HCT116 (cell line): ENCODE data around the gene EIF3K. TPM values are rescaled to one million over a fixed set of nuclear protein-coding genes. Genes with fewer than 3 reads are reported as not detected.
"Not testable (repeated sequence)": the region's sequence is repeated elsewhere in the genome, so short reads cannot be mapped to it uniquely, and the experiment has no call there.

Source experiments
- ATAC-seq: fragments of 200-7000 bp; cut with Tn5 transposase; 2 replicates; pipeline ENCODE4 v1.9.1; 2020; ENCODE audit warnings: mild to moderate bottlenecking, moderate library complexity
- BruUV-seq: library from RNA; stranded (reverse); fragments of 400-500 nt; replicated peaks from 2 replicates; lab custom pipeline; 2021; lab: Mats Ljungman, UMichigan
- CTCF ChIA-PET: fragments of 300-600 bp; sonication (Branson Sonifier 250); formaldehyde crosslinking; loops from one replicate; lab custom pipeline; 2021; ENCODE audit warnings: antibody characterized with exemption; lab: Charles Lee
- POLR2A ChIA-PET: fragments of 300-600, 350-600 bp; sonication (Branson Sonifier 250); formaldehyde crosslinking; loops from one replicate; lab custom pipeline; 2021; ENCODE audit warnings: antibody characterized with exemption; lab: Charles Lee
- RAD21 ChIA-PET, 2 experiments: fragments of 300-600 bp; sonication (Branson Sonifier 250); formaldehyde crosslinking; loops; one replicate each; lab custom pipeline; 2023; ENCODE audit warnings: low total read pairs in 2 of 2; ENCODE audit not compliant: uncharacterized antibody in 2 of 2, unreplicated experiment in 2 of 2, low non-redundant PET in 1 of 2; lab: Charles Lee
- DNase-seq: peaks from one replicate; pipeline ENCODE4 v3.0.0-alpha.2; 2010; ENCODE audit warnings: low read depth, low spot score
- H2AFZ ChIP-seq: fragments of 200-600 bp; shearing (Covaris generic), sonication (generic); 2 replicates; pipeline ENCODE4 v1.6.1; 2017; ENCODE audit warnings: low read depth, mixed run types, mixed read lengths, antibody characterized with exemption, low read length; ENCODE audit not compliant: poor library complexity, severe bottlenecking
- H3K27ac ChIP-seq: 2 replicates; pipeline ENCODE4 v1.5.1; 2012; ENCODE audit warnings: low read depth, low read length
- H3K27me3 ChIP-seq: fragments of 200-600 bp; sonication (generic); 2 replicates; pipeline ENCODE4 v1.6.1; 2016; ENCODE audit warnings: mixed run types, low read length, mixed read lengths; ENCODE audit not compliant: insufficient read depth
- H3K36me3 ChIP-seq, 2 experiments: fragments of 200-500 bp in 1 of 2; fragments of 200-600 bp in 1 of 2; sonication (Bioruptor generic) in 1 of 2; sonication (generic) in 1 of 2; 2 replicates each; pipeline versions ENCODE4 v1.5.1 to v1.6.1; 2014 to 2016; ENCODE audit warnings: low read length in 2 of 2, inconsistent platforms in 1 of 2, mixed read lengths in 1 of 2, mixed run types in 1 of 2; ENCODE audit not compliant: insufficient read depth in 2 of 2, control insufficient read depth in 1 of 2
- H3K4me1 ChIP-seq, 2 experiments: fragments of 200-600 bp in 1 of 2; sonication (generic) in 1 of 2; 2 replicates each; pipeline versions ENCODE4 v1.5.1 to v1.6.1; 2012 to 2017; ENCODE audit warnings: low read length in 2 of 2, inconsistent platforms in 1 of 2, mild to moderate bottlenecking in 1 of 2, mixed read lengths in 1 of 2, mixed run types in 1 of 2, moderate library complexity in 1 of 2; ENCODE audit not compliant: insufficient read depth in 2 of 2, control insufficient read depth in 1 of 2
- H3K4me2 ChIP-seq: fragments of 200-600 bp; sonication (generic); 2 replicates; pipeline ENCODE4 v1.6.1; 2017; ENCODE audit warnings: mixed run types, low read length, mixed read lengths
- H3K4me3 ChIP-seq, 2 experiments: fragments of 200-600 bp in 1 of 2; sonication (generic) in 1 of 2; replicated peaks in 1 of 2; 2 replicates each; pipeline ENCODE4 v1.5.1; 2011 to 2016; ENCODE audit warnings: low read length in 2 of 2, control low read depth in 1 of 2, low read depth in 1 of 2, mild to moderate bottlenecking in 1 of 2, mixed read lengths in 1 of 2, mixed run types in 1 of 2
- H3K79me2 ChIP-seq: fragments of 200-600 bp; sonication (generic); 2 replicates; pipeline ENCODE4 v1.6.1; 2017; ENCODE audit warnings: mild to moderate bottlenecking, mixed run types, low read length, moderate library complexity, mixed read lengths; ENCODE audit not compliant: insufficient read depth
- H3K9ac ChIP-seq: fragments of 200-600 bp; sonication (generic); 2 replicates; pipeline ENCODE4 v1.6.1; 2016; ENCODE audit warnings: low read length, mixed read lengths
- H3K9me2 ChIP-seq: fragments of 200-600 bp; sonication (generic), shearing (Covaris generic); 2 replicates; pipeline ENCODE4 v1.6.1; 2017; ENCODE audit warnings: mixed run types, mild to moderate bottlenecking, moderate library complexity; ENCODE audit not compliant: insufficient read depth
- H3K9me3 ChIP-seq, 2 experiments: fragments of 200-500 bp in 1 of 2; fragments of 200-600 bp in 1 of 2; sonication (Bioruptor generic) in 1 of 2; sonication (generic) in 1 of 2; 2 replicates each; pipeline ENCODE4 v1.6.1; 2014 to 2017; ENCODE audit warnings: low read length in 2 of 2, mixed read lengths in 2 of 2, inconsistent platforms in 1 of 2, low read depth in 1 of 2, mild to moderate bottlenecking in 1 of 2, mixed run types in 1 of 2, moderate library complexity in 1 of 2; ENCODE audit not compliant: control insufficient read depth in 1 of 2, insufficient read depth in 1 of 2
- H4K20me1 ChIP-seq: fragments of 200-600 bp; sonication (generic), shearing (Covaris generic); 2 replicates; pipeline ENCODE4 v1.6.1; 2017; ENCODE audit warnings: mixed run types, mild to moderate bottlenecking, moderate library complexity; ENCODE audit not compliant: insufficient read depth
- CBX3 ChIP-seq: IDR thresholded peaks from 2 replicates; pipeline ENCODE4 v1.6.1; 2012; ENCODE audit warnings: low read depth
- CEBPB ChIP-seq: IDR thresholded peaks from 2 replicates; pipeline ENCODE4 v1.6.1; 2012; ENCODE audit warnings: low read depth
- CTCF ChIP-seq, 3 experiments: fragments of 200-600 bp in 1 of 3; sonication (generic) in 1 of 3; IDR thresholded peaks in 2 of 3; conservative IDR thresholded peaks in 1 of 3; 2 replicates each; pipeline ENCODE4 v1.5.1; 2012 to 2017; ENCODE audit warnings: low read depth in 2 of 3, low read length in 2 of 3, antibody characterized with exemption in 1 of 3, borderline replicate concordance in 1 of 3, control low read depth in 1 of 3, mild to moderate bottlenecking in 1 of 3, mixed read lengths in 1 of 3, mixed run types in 1 of 3, moderate library complexity in 1 of 3; ENCODE audit not compliant: insufficient read depth in 1 of 3
- EZH2 ChIP-seq: fragments of 200-600 bp; sonication (generic); IDR thresholded peaks from 2 replicates; pipeline ENCODE4 v1.6.1; 2017; ENCODE audit warnings: antibody characterized with exemption, mixed run types
- FOSL1 ChIP-seq: IDR thresholded peaks from 2 replicates; pipeline ENCODE4 v1.6.1; 2012; ENCODE audit warnings: low read depth
- JUND ChIP-seq: IDR thresholded peaks from 2 replicates; pipeline ENCODE4 v1.6.1; 2012
- MAX ChIP-seq: IDR thresholded peaks from 2 replicates; pipeline ENCODE4 v1.6.1; 2012
- POLR2A ChIP-seq: IDR thresholded peaks from 2 replicates; pipeline ENCODE4 v1.7.0; 2011; ENCODE audit warnings: borderline replicate concordance; ENCODE audit not compliant: insufficient read depth, insufficient read length; ENCODE audit errors: extremely low read depth
- RAD21 ChIP-seq: IDR thresholded peaks from 2 replicates; pipeline ENCODE4 v1.6.1; 2012; ENCODE audit warnings: low read depth, mild to moderate bottlenecking
- REST ChIP-seq: IDR thresholded peaks from 2 replicates; pipeline ENCODE4 v1.6.1; 2012; ENCODE audit warnings: low read depth
- SIN3A ChIP-seq: IDR thresholded peaks from 2 replicates; pipeline ENCODE4 v1.6.1; 2012; ENCODE audit warnings: low read depth
- SP1 ChIP-seq: IDR thresholded peaks from 2 replicates; pipeline ENCODE4 v1.6.1; 2012; ENCODE audit warnings: low read depth
- SRF ChIP-seq: IDR thresholded peaks from 2 replicates; pipeline ENCODE4 v1.6.1; 2012; ENCODE audit warnings: low read depth
- TCF7L2 ChIP-seq: IDR thresholded peaks from 2 replicates; pipeline ENCODE4 v1.7.0; 2011; ENCODE audit warnings: borderline replicate concordance, inconsistent platforms; ENCODE audit not compliant: insufficient read depth, insufficient read length; ENCODE audit errors: extremely low read depth
- YY1 ChIP-seq: IDR thresholded peaks from 2 replicates; pipeline ENCODE4 v1.6.1; 2011; ENCODE audit warnings: low read length, low read depth, moderate library complexity, mild to moderate bottlenecking; ENCODE audit not compliant: insufficient replicate concordance; ENCODE audit errors: extremely low read depth
- ZFX ChIP-seq: fragments of 450-650 bp; IDR thresholded peaks from 2 replicates; pipeline ENCODE4 v1.6.1; 2017
- ZNF274 ChIP-seq: fragments of 200-500 bp; sonication (Bioruptor generic); IDR thresholded peaks from 2 replicates; pipeline ENCODE4 v1.6.1; 2014; ENCODE audit warnings: mild to moderate bottlenecking, low read depth, low read length, inconsistent platforms
- intact Hi-C: fragments of 100-400 bp; cut with micrococcal nuclease; formaldehyde crosslinking; loops from 2 replicates; pipeline ENCODE4 v1.10.0; 2022
- total RNA-seq: library from RNA; stranded (reverse); gene quantifications from one replicate; pipeline ENCODE4 v1.2.1, GENCODE V29; 2021; ENCODE audit not compliant: unreplicated experiment

The EIF3K gene
- total RNA-seq, 1 experiment from 2014 or later = 313 TPM

- no peak for DNase-seq
- Histone ChIP-seq H3K4me2 (no peak overlapping the region), H3K9me3 (no peaks in the 10 kb centered on the region), H3K4me3 (no peak overlapping the region), H3K36me3 (peaks cover 33 to 45% of the 10 kb centered on the region in 2 experiments; a peak in 3 of 4 replicates), H3K27ac (no peak overlapping the region; the same call in 1 of the 2 replicates), H3K9me2 (no peaks in the 10 kb centered on the region), H3K79me2 (peaks cover 10% of the 10 kb centered on the region; the same call in 1 of the 2 replicates), H3K27me3 (no peaks in the 10 kb centered on the region), H2AFZ (no peak overlapping the region), H3K4me1 (peaks cover 0 to 1% of the 10 kb centered on the region in 2 experiments; a peak in 1 of 4 replicates), H4K20me1 (no peaks in the 10 kb centered on the region), H3K9ac (no peak overlapping the region)
- no TSS peak for BruUV-seq
- ChIA-PET POLR2A (no interaction called here), CTCF (no interaction called here), RAD21 (no interaction called here)
- intact Hi-C loops = no loop called here
- ATAC-seq = no peak
- TF ChIP-seq EZH2 (no peak), CBX3 (no peak), REST (no peak), TCF7L2 (no peak), POLR2A (no peak), CEBPB (no peak), ZFX (no peak), CTCF (IDR thresholded peaks at IDR 0.05 in 2 of 3, conservative IDR thresholded peaks at IDR 0.05 in 1 of 3; ENCODE audit: borderline replicate concordance in 1 of 3, insufficient read depth in 1 of 3, low read depth in 2 of 3, low read length in 2 of 3) (no peak), SRF (no peak), SIN3A (no peak), YY1 (no peak), SP1 (no peak), FOSL1 (no peak), MAX (no peak), JUND (no peak), ZNF274 (no peak), RAD21 (no peak)
Measured at GRCh38 chr19:38629568-38629967, 10.6 kb downstream of the EIF3K start.

- POLR2A ChIA-PET, H3K9ac ChIP-seq, H3K9me2 ChIP-seq, CTCF ChIA-PET, H3K27me3 ChIP-seq, RAD21 ChIA-PET, H4K20me1 ChIP-seq, H3K4me2 ChIP-seq, H3K9me3 ChIP-seq, H3K4me3 ChIP-seq, DNase-seq, H2AFZ ChIP-seq, ATAC-seq, H3K27ac ChIP-seq, BruUV-seq: not testable (repeated sequence)
- Histone ChIP-seq H3K4me1 (peaks cover 5 to 19% of the 10 kb centered on the region in 2 experiments), H3K79me2 (peaks cover 19% of the 10 kb centered on the region; the same call in 1 of the 2 replicates), H3K36me3 (peaks cover 32 to 52% of the 10 kb centered on the region in 2 experiments)
- intact Hi-C loops = loop anchor here (10.0 kb wide), 1 partner anchor 116 kb away; no protein-coding TSS in a partner anchor
Measured at GRCh38 chr19:38631301-38631700, 12.3 kb downstream of the EIF3K start.
